Activated CD8-positive, alpha-beta memory T cell treated with anti-CD3 and anti-CD28 coated beads, Interleukin-2, amount 10 ng/mL, durations not matched to agents 7 days and 5 days (primary cell): ENCODE data around the gene TKTL2. TPM values are rescaled to one million over a fixed set of nuclear protein-coding genes. Genes with fewer than 3 reads are reported as not detected.

ENCODE experiments used
- total RNA-seq, 2 experiments: library from RNA; stranded (reverse); gene quantifications; one replicate each; pipeline ENCODE4 v1.2.3, GENCODE V29; 2021

The TKTL2 gene
- total RNA-seq, 2 experiments from 2014 or later, result not detected

Other genes starting within 250 kb of the TKTL2 start
- not detected for gene NPY1R, start 141.2 kb downstream of the TKTL2 start, total RNA-seq
- not detected for gene NPY5R, start 129.9 kb downstream of the TKTL2 start, total RNA-seq
- 10 to 100 TPM; 36.5 to 47.1 TPM for gene TMA16, start 20.9 kb upstream of the TKTL2 start, total RNA-seq